Parathyroid adenoma (tissue), 2 donors: ENCODE measurements around the gene STAT2.

Source experiments
- H2AFZ ChIP-seq: fragments of 300-600 bp; sonication (generic); one replicate; pipeline ENCODE4 v1.7.0; 2017; ENCODE audit warnings: antibody characterized with exemption, mild to moderate bottlenecking
- H3K27ac ChIP-seq: fragments of 300-600 bp; sonication (generic); one replicate; pipeline ENCODE4 v1.7.0; 2017
- H3K27me3 ChIP-seq: fragments of 300-600 bp; sonication (generic); one replicate; pipeline ENCODE4 v1.7.0; 2017; ENCODE audit warnings: low read length; ENCODE audit not compliant: control insufficient read depth, insufficient read depth
- H3K36me3 ChIP-seq: fragments of 300-600 bp; sonication (generic); one replicate; pipeline ENCODE4 v1.7.0; 2017; ENCODE audit warnings: low read length; ENCODE audit not compliant: control insufficient read depth, insufficient read depth
- H3K4me1 ChIP-seq: fragments of 300-600 bp; sonication (generic); one replicate; pipeline ENCODE4 v1.7.0; 2017; ENCODE audit warnings: control low read depth
- H3K4me2 ChIP-seq: fragments of 300-600 bp; sonication (generic); one replicate; pipeline ENCODE4 v1.7.0; 2017; ENCODE audit warnings: low read length
- H3K4me3 ChIP-seq: fragments of 300-600 bp; sonication (generic); one replicate; pipeline ENCODE4 v1.7.0; 2017; ENCODE audit warnings: low read depth, low read length
- H3K79me2 ChIP-seq: fragments of 300-600 bp; sonication (generic); one replicate; pipeline ENCODE4 v1.7.0; 2017; ENCODE audit warnings: control low read depth
- H3K9ac ChIP-seq: fragments of 300-600 bp; sonication (generic); one replicate; pipeline ENCODE4 v1.7.0; 2017; ENCODE audit warnings: mild to moderate bottlenecking
- H3K9me3 ChIP-seq: fragments of 300-600 bp; sonication (generic); one replicate; pipeline ENCODE4 v1.7.0; 2017; ENCODE audit warnings: low read length; ENCODE audit not compliant: control insufficient read depth
- CTCF ChIP-seq: fragments of 300-600 bp; sonication (generic); IDR thresholded peaks from one replicate; pipeline ENCODE4 v1.7.0; 2017; ENCODE audit warnings: antibody characterized with exemption, mild to moderate bottlenecking
- donor health status: primary hyperparathyroidism.

STAT2 gene

GRCh38 chr12:56300644-56301464, 59.1 kb downstream of the STAT2 start:
- no peak for TF ChIP-seq CTCF
- Histone ChIP-seq H3K9me3 (no peaks in the 10 kb centered on the region), H3K4me3 (peak overlapping the region; percentile 83), H3K4me1 (peaks cover 16% of the 10 kb centered on the region), H3K79me2 (peaks cover 38% of the 10 kb centered on the region), H3K27me3 (no peaks in the 10 kb centered on the region), H2AFZ (peak overlapping the region; percentile 96), H3K36me3 (no peaks in the 10 kb centered on the region), H3K9ac (peak overlapping the region; percentile 58), H3K4me2 (peak overlapping the region; percentile 80), H3K27ac (peak overlapping the region; percentile 98)

- Histone ChIP-seq H3K36me3 (no peaks in the 10 kb centered on the region), H3K9me3 (no peaks in the 10 kb centered on the region), H3K4me2 (peak within 1 kb of the TSS; percentile 80), H3K27ac (peak within 1 kb of the TSS; percentile 98), H3K4me3 (peak within 1 kb of the TSS; percentile 83), H3K27me3 (no peaks in the 10 kb centered on the region), H3K4me1 (peaks cover 16% of the 10 kb centered on the region), H3K79me2 (peaks cover 44% of the 10 kb centered on the region), H3K9ac (peak within 1 kb of the TSS; percentile 69), H2AFZ (peak within 1 kb of the TSS; percentile 96)
- no peak for TF ChIP-seq CTCF
Measured at GRCh38 chr12:56299853-56300643, 59.9 kb downstream of the STAT2 start, which contains the start of gene CS. CS (minus strand) TSS chr12:56300330; CDS start chr12:56300201, 129 bp downstream.

- H3K9ac ChIP-seq, result peak overlapping the region; percentile 69
- peak overlapping the region; percentile 83 for H3K4me3 ChIP-seq
- peak overlapping the region; percentile 96 for H2AFZ ChIP-seq
- no peaks in the 10 kb centered on the region for H3K27me3 ChIP-seq
- peak overlapping the region; percentile 98 for H3K27ac ChIP-seq
- peak overlapping the region; percentile 49 for H3K4me2 ChIP-seq
- H3K4me1 ChIP-seq, result peaks cover 16% of the 10 kb centered on the region
- no peak for TF ChIP-seq CTCF
- no peaks in the 10 kb centered on the region for H3K36me3 ChIP-seq
- no peaks in the 10 kb centered on the region for H3K9me3 ChIP-seq
- H3K79me2 ChIP-seq, result peaks cover 50% of the 10 kb centered on the region
Measured at GRCh38 chr12:56299308-56299852, 60.5 kb downstream of the STAT2 start.

GRCh38 chr12:56298828-56299227, 61.1 kb downstream of the STAT2 start:
- Histone ChIP-seq H3K4me2 (peak overlapping the region; percentile 49), H3K4me3 (peak overlapping the region; percentile 83), H3K4me1 (peaks cover 16% of the 10 kb centered on the region), H2AFZ (no peak overlapping the region), H3K9ac (no peak overlapping the region), H3K9me3 (no peaks in the 10 kb centered on the region), H3K36me3 (no peaks in the 10 kb centered on the region), H3K27me3 (no peaks in the 10 kb centered on the region), H3K79me2 (peaks cover 55% of the 10 kb centered on the region), H3K27ac (no peak overlapping the region)
- no peak for TF ChIP-seq CTCF
